Pancreas (tissue), 10 donors: ENCODE data around the gene SORL1-AS1.

Experiments used
- ATAC-seq, 4 donors: fragments of 200-7000 bp; cut with Tn5 transposase; one replicate each; pipeline versions ENCODE4 v1.8.0 to v1.9.1; 2020; ENCODE audit warnings: mild to moderate bottlenecking in 4 of 4, moderate library complexity in 4 of 4
- DNase-seq, 6 donors: peaks; one replicate each; pipeline ENCODE4 v3.0.0-alpha.2; 2020
- FAIRE-seq: peaks from 2 replicates; lab custom pipeline; 2012; peaks lifted over from hg19 to GRCh38; lab: Jason Lieb, UNC
- H3K27ac ChIP-seq, 4 donors: fragments of 200-600 bp; sonication (generic); 1 replicate in 3 of 4; 2 replicates in 1 of 4; pipeline versions ENCODE4 v1.5.0 to v1.8.0; 2020
- H3K27me3 ChIP-seq, 4 donors: fragments of 200-600 bp; one replicate each; pipeline ENCODE4 v1.8.0; 2021
- H3K36me3 ChIP-seq, 3 donors: fragments of 200-600 bp; sonication (generic) in 1 of 3; one replicate each; pipeline versions ENCODE4 v1.5.0 to v1.8.0; 2020 to 2021
- H3K4me1 ChIP-seq, 3 donors: fragments of 200-600 bp; one replicate each; pipeline ENCODE4 v1.8.0; 2021
- H3K4me3 ChIP-seq, 4 donors: fragments of 200-600 bp; sonication (generic) in 2 of 4; one replicate each; pipeline versions ENCODE4 v1.5.0 to v1.8.0; 2020 to 2021
- H3K9me3 ChIP-seq, 4 donors: fragments of 200-600 bp; one replicate each; pipeline ENCODE4 v1.8.0; 2021
- CTCF ChIP-seq, 4 donors: fragments of 200-600 bp; sonication (generic) in 3 of 4; IDR thresholded peaks; one replicate each; pipeline versions ENCODE4 v1.5.0 to v1.8.0; 2021; ENCODE audit warnings: antibody characterized with exemption in 4 of 4
- WGBS, 2 donors: extraction: QIAGEN DNeasy Blood & Tissue Kit; methylation state at CpG; one replicate each; pipeline ENCODE4 v1.1.7; 2013; 5-methylcytosine and 5-hydroxymethylcytosine counted together
- intact Hi-C, 3 donors: fragments of 100-400 bp; cut with DNase I; formaldehyde crosslinking; loops; one replicate each; pipeline versions ENCODE4 v1.11.1 to v1.14.2; 2022
- donor health status: healthy with polysubstance abuse.
- donor health status: DM: no; HTN: no; CAD: no; lungs with moderate emphysema.
- donor health status: DM: no; HTN: no; CAD: no.
- donor health status: control.
- donor health status: control.
- donor health status: Bipolar disorder and iron deficiency.
- donor health status: DM: yes; HTN: yes; CAD: no.
- donor health status: DM: no; HTN: no; CAD: no.
- donor health status: DM: no; HTN: no; CAD: no.
- donor health status: DM: yes; HTN: yes; CAD: no.

The SORL1-AS1 gene

GRCh38 chr11:121479698-121480238 is 27.0 kb upstream of the SORL1-AS1 start:
- WGBS, 2 donors: 81 to 84% methylated on average over 7 of the region's 7 CpGs
- ATAC-seq (no peak), FAIRE-seq (no peak), DNase-seq (no peak)
- Histone ChIP-seq H3K27me3 (no peaks in the 10 kb centered on the region), H3K27ac (no peak overlapping the region), H3K36me3 (no peaks in the 10 kb centered on the region), H3K9me3 (no peaks in the 10 kb centered on the region), H3K4me3 (no peak overlapping the region), H3K4me1 (peaks cover 0 to 3% (median 0%) of the 10 kb centered on the region in 3 donors)
- no peak for TF ChIP-seq CTCF (IDR thresholded peaks at IDR 0.05)
- intact Hi-C loops: no loop called here

- peaks cover 0 to 3% (median 0%) of the 10 kb centered on the region in 3 donors for H3K4me1 ChIP-seq
- H3K27ac ChIP-seq: no peak overlapping the region
- no peak for TF ChIP-seq CTCF (IDR thresholded peaks at IDR 0.05)
- no peaks in the 10 kb centered on the region for H3K36me3 ChIP-seq
- H3K27me3 ChIP-seq: no peaks in the 10 kb centered on the region
- H3K9me3 ChIP-seq: no peaks in the 10 kb centered on the region
- FAIRE-seq (no peak), ATAC-seq (peak in 2 of 4 donors; percentile 20 to 38), DNase-seq (no peak)
- 42 to 45% methylated on average over 25 of the region's 25 CpGs for WGBS, 2 donors
- intact Hi-C loops: no loop called here
- H3K4me3 ChIP-seq: no peak overlapping the region
Measured at GRCh38 chr11:121478895-121479697, 26.3 kb upstream of the SORL1-AS1 start.

GRCh38 chr11:121478226-121478894 is 25.6 kb upstream of the SORL1-AS1 start:
- ATAC-seq (peak; percentile 75 to 94 (median 81)), DNase-seq (peak in 2 of 6 donors; percentile 25 to 41), FAIRE-seq (no peak)
- no peaks in the 10 kb centered on the region for H3K27me3 ChIP-seq
- 50 to 51% methylated on average over 18 of the region's 18 CpGs for WGBS, 2 donors
- H3K4me3 ChIP-seq: no peak overlapping the region
- no peaks in the 10 kb centered on the region for H3K36me3 ChIP-seq
- H3K4me1 ChIP-seq: peaks cover 0 to 3% (median 0%) of the 10 kb centered on the region in 3 donors
- intact Hi-C loops: no loop called here
- H3K27ac ChIP-seq: peak overlapping the region in 2 of 4 donors; percentile 23 to 54
- no peak for TF ChIP-seq CTCF (IDR thresholded peaks at IDR 0.05)
- H3K9me3 ChIP-seq: no peaks in the 10 kb centered on the region

- FAIRE-seq: no peak
- peaks cover 0 to 3% (median 0%) of the 10 kb centered on the region in 3 donors for H3K4me1 ChIP-seq
- TF ChIP-seq CTCF (IDR thresholded peaks at IDR 0.05): no peak
- H3K27ac ChIP-seq: no peak overlapping the region
- H3K9me3 ChIP-seq: no peaks in the 10 kb centered on the region
- no peaks in the 10 kb centered on the region for H3K27me3 ChIP-seq
- no peak for ATAC-seq
- H3K36me3 ChIP-seq: no peaks in the 10 kb centered on the region
- H3K4me3 ChIP-seq: no peak overlapping the region
- WGBS, 2 donors: 66 to 70% methylated on average over 5 of the region's 5 CpGs
- DNase-seq: no peak
- intact Hi-C loops: no loop called here
Measured at GRCh38 chr11:121476379-121477032, 23.7 kb upstream of the SORL1-AS1 start.
